Measurements from ENCODE around the gene TALDO1.

Gene TALDO1

GRCh38 chr11:747158-748006 lies at the start of gene TALDO1:
TSS of gene TALDO1 (plus strand) at chr11:747464. CDS start at chr11:747482, 18 bp downstream.
- peak; percentile 30 for DNase-seq

GRCh38 chr11:697811-698311 lies 49.4 kb upstream of the TALDO1 start:
- no peak for DNase-seq

GRCh38 chr11:698493-699115 lies 48.7 kb upstream of the TALDO1 start:
- DNase-seq = no peak

- DNase-seq = no peak
Observed at GRCh38 chr11:699116-699508, 48.2 kb upstream of the TALDO1 start.

- DNase-seq = no peak
Observed at GRCh38 chr11:699753-700152, 47.5 kb upstream of the TALDO1 start.

GRCh38 chr11:701741-702461 lies 45.4 kb upstream of the TALDO1 start:
- DNase-seq = no peak

GRCh38 chr11:702462-703461 lies 44.5 kb upstream of the TALDO1 start:
- peak; percentile 66 for DNase-seq

GRCh38 chr11:703506-703905 lies 43.8 kb upstream of the TALDO1 start:
- DNase-seq = no peak

GRCh38 chr11:704228-704674 lies 43.0 kb upstream of the TALDO1 start:
- DNase-seq = no peak

GRCh38 chr11:704781-705645 lies 42.3 kb upstream of the TALDO1 start:
- peak; percentile 54 for DNase-seq

- DNase-seq = no peak
Observed at GRCh38 chr11:705646-706438, 41.4 kb upstream of the TALDO1 start, which contains the start of gene EPS8L2. TSS of gene EPS8L2 (plus strand) at chr11:706231. CDS start at chr11:709408, 3,177 bp downstream.

- no peak for DNase-seq
Observed at GRCh38 chr11:706439-706956, 40.8 kb upstream of the TALDO1 start.

- DNase-seq = no peak
Observed at GRCh38 chr11:706957-707816, 40.1 kb upstream of the TALDO1 start.

- DNase-seq = no peak
Observed at GRCh38 chr11:707817-708420, 39.3 kb upstream of the TALDO1 start.

GRCh38 chr11:708511-708910 lies 38.8 kb upstream of the TALDO1 start:
- no peak for DNase-seq

GRCh38 chr11:709109-709997 lies 37.9 kb upstream of the TALDO1 start:
- DNase-seq = no peak

- DNase-seq = no peak
Observed at GRCh38 chr11:714436-714835, 32.8 kb upstream of the TALDO1 start.

Data from NCI-H2029 treated with DMSO at 0.1 percent for 48 hours (cell line).